Inflammatory macrophage treated with lipopolysaccharide for 4 hours (primary cell): ENCODE results near the gene KRTAP6-2.

Experiments used
- DNase-seq: peaks from one replicate; pipeline ENCODE4 v3.0.0-alpha.2; 2020

KRTAP6-2 gene

GRCh38 chr21:30563630-30564029, 35.1 kb downstream of the KRTAP6-2 start:
- DNase-seq, result no peak

DNA sequence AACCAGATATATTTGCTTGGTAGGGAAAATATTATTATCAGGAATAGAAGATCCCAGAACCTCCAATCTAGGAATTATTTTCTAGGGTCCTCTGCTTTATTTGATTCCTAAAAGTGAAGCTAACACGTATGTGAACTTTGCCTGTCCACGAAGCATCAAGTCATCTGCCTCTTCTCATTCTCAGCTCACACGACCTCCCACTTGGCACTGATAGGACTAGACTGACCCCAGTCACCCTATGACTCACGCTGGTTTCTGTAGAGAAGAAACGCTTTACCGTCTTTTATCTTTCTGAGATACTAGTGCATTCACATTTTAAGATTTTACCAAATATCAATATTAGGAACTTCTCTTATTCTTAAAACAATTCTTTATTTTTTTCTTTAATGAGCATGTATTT, 35.6 kb downstream of the KRTAP6-2 start:
- no peak for DNase-seq

DNA sequence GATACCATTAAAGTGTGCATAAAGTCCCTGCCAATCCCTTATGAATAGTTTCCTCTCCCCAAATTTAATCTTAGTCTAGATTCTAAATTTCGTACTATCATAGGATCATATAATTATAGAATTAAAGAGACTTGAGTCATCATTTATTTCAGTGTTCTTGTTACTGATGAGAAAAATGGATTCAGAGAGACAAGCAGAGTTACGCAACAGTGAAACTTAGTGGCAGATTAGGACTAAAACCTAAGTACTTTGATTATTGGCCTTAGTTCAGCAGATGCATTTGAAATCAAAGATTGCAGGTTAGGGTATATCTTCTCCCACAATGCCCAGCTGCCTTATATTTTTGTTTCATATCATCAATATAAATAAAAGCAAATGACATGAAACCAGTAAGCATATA, 36.7 kb downstream of the KRTAP6-2 start:
- DNase-seq, result no peak

DNA sequence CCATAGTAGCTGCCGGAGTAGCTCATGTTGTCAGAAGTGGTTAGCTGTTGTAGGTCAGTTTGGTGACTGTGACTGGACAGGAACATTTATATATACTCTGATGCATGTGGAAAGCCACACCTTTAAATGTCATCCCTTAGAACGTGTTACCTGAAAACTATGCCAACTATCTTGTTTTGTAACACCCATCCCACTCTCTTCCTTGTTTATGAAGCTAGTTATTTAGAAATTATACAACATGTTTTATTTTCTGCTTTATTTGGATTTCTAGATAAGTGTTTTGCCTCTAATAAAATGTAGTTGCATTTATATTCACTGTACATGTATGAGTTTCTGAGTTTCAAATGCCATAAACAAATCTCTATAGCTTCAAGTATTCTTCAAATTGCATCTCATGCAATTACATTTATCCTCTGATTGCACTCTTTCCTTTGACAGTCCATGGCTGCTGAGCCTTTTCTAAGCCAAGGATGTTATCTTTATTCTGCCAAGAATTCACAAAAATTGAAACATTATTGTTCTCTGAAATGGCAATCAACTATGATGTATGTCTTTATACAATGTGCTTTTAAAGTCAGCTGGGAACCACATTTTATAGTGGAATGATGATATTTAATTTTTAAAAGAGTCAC, 37.3 kb downstream of the KRTAP6-2 start, which contains the start of gene KRTAP19-7:
Gene KRTAP19-7, minus strand, starts transcription at position 51 of the 632 bp plus-strand sequence. Its CDS starts 25 bp downstream, at position 26.
- no peak for DNase-seq

GRCh38 chr21:30555095-30555494, 43.6 kb downstream of the KRTAP6-2 start:
- DNase-seq, result no peak

DNA sequence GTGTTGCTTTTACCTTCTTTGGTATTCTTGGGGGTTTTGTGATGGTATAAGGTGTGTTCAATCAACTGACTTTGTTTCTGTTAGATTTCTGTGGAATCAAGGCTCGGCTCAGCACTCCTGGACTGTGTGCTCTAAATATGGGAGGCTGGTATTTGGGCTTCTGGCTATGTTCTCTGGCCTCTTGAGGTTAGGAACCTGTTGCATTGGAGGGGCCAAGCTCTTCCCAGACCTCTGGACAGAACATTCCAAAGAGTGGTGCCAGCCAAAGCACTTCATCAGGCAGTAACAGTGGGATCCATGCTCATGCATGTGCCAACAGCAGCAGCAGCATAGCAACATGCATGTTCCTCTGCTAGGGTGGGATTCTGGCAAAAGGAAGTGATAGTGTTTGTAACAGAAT, 45.9 kb downstream of the KRTAP6-2 start:
- no peak for DNase-seq
